PC-3 (cell line): ENCODE data around the gene GSTM2. TPM values are rescaled to one million over a fixed set of nuclear protein-coding genes. Genes with fewer than 3 reads are reported as not detected.
"Not testable (repeated sequence)": the region's sequence is repeated elsewhere in the genome, so short reads cannot be mapped to it uniquely, and the experiment has no call there.

Experiments used
- ATAC-seq: fragments of 200-7000 bp; cut with Tn5 transposase; 2 replicates; pipeline ENCODE4 v1.9.1; 2020; ENCODE audit warnings: mild to moderate bottlenecking, moderate library complexity
- BruUV-seq: library from RNA; stranded (reverse); fragments of 400-500 nt; replicated peaks from 2 replicates; lab custom pipeline; 2021; lab: Mats Ljungman, UMichigan
- CTCF ChIA-PET: fragments of 300-600 bp; sonication (Branson Sonifier 250); formaldehyde crosslinking; loops from one replicate; lab custom pipeline; 2022; ENCODE audit warnings: antibody characterized with exemption; lab: Charles Lee
- POLR2A ChIA-PET: fragments of 300-600 bp; sonication (Branson Sonifier 250); formaldehyde crosslinking; loops from one replicate; lab custom pipeline; 2022; ENCODE audit warnings: antibody characterized with exemption; ENCODE audit not compliant: unreplicated experiment; lab: Charles Lee
- DNase-seq: peaks from one replicate; pipeline ENCODE4 v3.0.0-alpha.2; 2015
- H2AFZ ChIP-seq: fragments of 300-600 bp; sonication (generic); 2 replicates; pipeline ENCODE4 v1.6.0; 2016; ENCODE audit warnings: antibody characterized with exemption, low read length
- H3F3A ChIP-seq: fragments of 300-600 bp; sonication (generic); one replicate; pipeline ENCODE4 v1.6.0; 2017; ENCODE audit warnings: antibody characterized with exemption, low read length, control low read depth, mild to moderate bottlenecking; ENCODE audit not compliant: unreplicated experiment
- H3K27ac ChIP-seq: fragments of 300-600 bp; sonication (generic); 2 replicates; pipeline ENCODE4 v1.5.1; 2016; ENCODE audit warnings: mild to moderate bottlenecking, low read length
- H3K27me3 ChIP-seq: fragments of 300-600 bp; sonication (generic); 2 replicates; pipeline ENCODE4 v1.6.1; 2016; ENCODE audit warnings: low read length, mixed read lengths
- H3K36me3 ChIP-seq: fragments of 300-600 bp; sonication (generic); 2 replicates; pipeline ENCODE4 v1.6.1; 2016; ENCODE audit warnings: low read depth, mixed run types, low read length, mixed read lengths
- H3K4me1 ChIP-seq: fragments of 300-600 bp; sonication (generic); 2 replicates; pipeline ENCODE4 v1.5.1; 2016; ENCODE audit warnings: low read length; ENCODE audit not compliant: insufficient read depth
- H3K4me2 ChIP-seq: fragments of 300-600 bp; sonication (generic); 2 replicates; pipeline ENCODE4 v1.6.0; 2016; ENCODE audit warnings: low read length
- H3K4me3 ChIP-seq: fragments of 300-600 bp; sonication (generic); 2 replicates; pipeline ENCODE4 v1.5.1; 2016; ENCODE audit warnings: mild to moderate bottlenecking, low read length, mixed read lengths
- H3K79me2 ChIP-seq: fragments of 300-600 bp; sonication (generic); 2 replicates; pipeline ENCODE4 v1.6.1; 2017; ENCODE audit warnings: low read length, mixed read lengths
- H3K9ac ChIP-seq: fragments of 300-600 bp; sonication (generic); 2 replicates; pipeline ENCODE4 v1.6.0; 2016; ENCODE audit warnings: mild to moderate bottlenecking, low read length
- H3K9me2 ChIP-seq: fragments of 300-600 bp; sonication (generic); replicated peaks from 2 replicates; pipeline ENCODE4 v1.6.1; 2016; ENCODE audit warnings: mixed run types, low read length, mixed read lengths
- H3K9me3 ChIP-seq: fragments of 300-600 bp; sonication (generic); 2 replicates; pipeline ENCODE4 v1.6.1; 2016; ENCODE audit warnings: low read length, mixed read lengths
- H4K20me1 ChIP-seq: fragments of 300-600 bp; sonication (generic); 2 replicates; pipeline ENCODE4 v1.6.1; 2016; ENCODE audit warnings: low read length, mixed read lengths
- CTCF ChIP-seq: fragments of 300-600 bp; sonication (generic); conservative IDR thresholded peaks from 2 replicates; pipeline ENCODE4 v1.5.1; 2017; ENCODE audit warnings: antibody characterized with exemption, low read depth, mild to moderate bottlenecking, low read length
- EZH2 ChIP-seq: fragments of 300-600 bp; sonication (generic); IDR thresholded peaks from one replicate; pipeline ENCODE4 v1.6.1; 2017; ENCODE audit warnings: antibody characterized with exemption, mild to moderate bottlenecking, low read length; ENCODE audit not compliant: unreplicated experiment
- EZH2phosphoT487 ChIP-seq: fragments of 300-600 bp; sonication (generic); IDR thresholded peaks from 2 replicates; pipeline ENCODE4 v1.6.1; 2018; ENCODE audit warnings: mild to moderate bottlenecking, antibody characterized with exemption, low read length, borderline replicate concordance
- intact Hi-C: fragments of 100-400 bp; cut with micrococcal nuclease; formaldehyde crosslinking; loops from 2 replicates; pipeline ENCODE4 v1.9.0; 2023
- total RNA-seq: library from RNA; depleted of rRNA; stranded (reverse); fragments of >200 nt; gene quantifications from 2 replicates; pipeline ENCODE4 v1.2.3, GENCODE V29; 2014

GSTM2 gene
- total RNA-seq, 1 experiment from 2014 or later, result 38.6 TPM

GRCh38 chr1:109695138-109695537 is 27.3 kb downstream of the GSTM2 start:
- H3K27me3 ChIP-seq, POLR2A ChIA-PET, DNase-seq, H3K4me2 ChIP-seq, H3K36me3 ChIP-seq, H4K20me1 ChIP-seq, BruUV-seq, ATAC-seq, CTCF ChIA-PET, H3K9ac ChIP-seq, H3K9me3 ChIP-seq, H3F3A ChIP-seq, H3K79me2 ChIP-seq, H3K9me2 ChIP-seq, H2AFZ ChIP-seq, H3K4me3 ChIP-seq, intact Hi-C loops, H3K27ac ChIP-seq: not testable (repeated sequence)
- H3K4me1 ChIP-seq, result peaks cover 14% of the 10 kb centered on the region

GRCh38 chr1:109697066-109697465 is 29.2 kb downstream of the GSTM2 start:
- no TSS peak for BruUV-seq
- Histone ChIP-seq H3K27ac (peak overlapping the region; percentile 66), H3K4me3 (no peak overlapping the region), H3K9ac (no peak overlapping the region), H3F3A (no peaks in the 10 kb centered on the region), H3K4me1 (peaks cover 14% of the 10 kb centered on the region), H2AFZ (no peak overlapping the region), H3K9me3 (no peaks in the 10 kb centered on the region), H3K27me3 (no peaks in the 10 kb centered on the region), H4K20me1 (no peaks in the 10 kb centered on the region), H3K36me3 (no peaks in the 10 kb centered on the region), H3K79me2 (no peaks in the 10 kb centered on the region), H3K4me2 (no peak overlapping the region), H3K9me2 (no peaks in the 10 kb centered on the region)
- ChIA-PET POLR2A (no interaction called here), CTCF (no interaction called here)
- intact Hi-C loops, result no loop called here
- ATAC-seq (no peak), DNase-seq (peak; percentile 46)
- TF ChIP-seq EZH2phosphoT487 (no peak), CTCF (no peak), EZH2 (no peak)

- H3K4me3 ChIP-seq, POLR2A ChIA-PET, H3K27me3 ChIP-seq, H3K79me2 ChIP-seq, intact Hi-C loops, H3K9ac ChIP-seq, H4K20me1 ChIP-seq, H3K36me3 ChIP-seq, CTCF ChIA-PET, H2AFZ ChIP-seq, H3K9me2 ChIP-seq, BruUV-seq, H3F3A ChIP-seq, H3K9me3 ChIP-seq: not testable (repeated sequence)
- DNase-seq (peak; percentile 71), ATAC-seq (peak; percentile 96)
- Histone ChIP-seq H3K4me1 (peaks cover 14% of the 10 kb centered on the region), H3K27ac (peak overlapping the region; percentile 66), H3K4me2 (peak overlapping the region; percentile 19; the same call in 1 of the 2 replicates)
These were observed 30.0 kb downstream of the GSTM2 start for GRCh38 chr1:109697861-109698260.

- H3K9me3 ChIP-seq, H2AFZ ChIP-seq, H3K4me3 ChIP-seq, H3K9me2 ChIP-seq, DNase-seq, ATAC-seq, H3F3A ChIP-seq, H3K9ac ChIP-seq, POLR2A ChIA-PET, H3K79me2 ChIP-seq, intact Hi-C loops, H3K4me2 ChIP-seq, H3K27ac ChIP-seq, H3K27me3 ChIP-seq, CTCF ChIA-PET, H3K36me3 ChIP-seq, H4K20me1 ChIP-seq, BruUV-seq: not testable (repeated sequence)
- H3K4me1 ChIP-seq, result peaks cover 11% of the 10 kb centered on the region
These were observed 35.1 kb downstream of the GSTM2 start for GRCh38 chr1:109702940-109703339.
